NCI-H187 (cell line): ENCODE data around the gene DNAL4.
"Not testable (repeated sequence)": the region's sequence is repeated elsewhere in the genome, so short reads cannot be mapped to it uniquely, and the experiment has no call there.

Experiments used
- DNase-seq, 2 experiments: peaks; one replicate each; lab custom pipeline; 2025; lab: John Stamatoyannopoulos, UW

The DNAL4 gene

GRCh38 chr22:38827510-38827909 is 33.6 kb upstream of the DNAL4 start:
- no peak for DNase-seq

- no peak for DNase-seq
Observed at GRCh38 chr22:38826801-38827200, 32.9 kb upstream of the DNAL4 start.

GRCh38 chr22:38826386-38826785 is 32.4 kb upstream of the DNAL4 start:
- no peak for DNase-seq

GRCh38 chr22:38824585-38824984 is 30.6 kb upstream of the DNAL4 start:
- no peak for DNase-seq

DNA sequence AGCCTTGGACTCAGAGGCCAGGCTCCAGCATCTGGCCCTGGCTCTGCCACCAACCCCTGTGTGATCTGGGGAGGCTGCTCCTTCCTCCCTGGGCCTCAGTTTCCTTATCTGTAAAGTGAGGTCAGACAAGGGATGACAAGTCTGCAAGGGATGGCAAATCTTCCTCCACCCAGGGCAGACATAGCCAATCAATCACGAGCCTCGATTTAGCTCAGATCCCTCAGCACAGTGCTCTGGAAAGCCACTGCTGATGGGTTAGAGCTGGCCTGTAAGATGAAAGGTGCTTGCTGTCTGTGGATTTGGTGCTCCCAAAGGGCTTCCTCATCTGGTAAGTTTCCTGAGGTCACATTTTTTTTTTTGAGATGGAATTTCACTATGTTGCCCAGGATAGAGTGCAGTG is 29.7 kb upstream of the DNAL4 start:
- DNase-seq: no peak

DNA sequence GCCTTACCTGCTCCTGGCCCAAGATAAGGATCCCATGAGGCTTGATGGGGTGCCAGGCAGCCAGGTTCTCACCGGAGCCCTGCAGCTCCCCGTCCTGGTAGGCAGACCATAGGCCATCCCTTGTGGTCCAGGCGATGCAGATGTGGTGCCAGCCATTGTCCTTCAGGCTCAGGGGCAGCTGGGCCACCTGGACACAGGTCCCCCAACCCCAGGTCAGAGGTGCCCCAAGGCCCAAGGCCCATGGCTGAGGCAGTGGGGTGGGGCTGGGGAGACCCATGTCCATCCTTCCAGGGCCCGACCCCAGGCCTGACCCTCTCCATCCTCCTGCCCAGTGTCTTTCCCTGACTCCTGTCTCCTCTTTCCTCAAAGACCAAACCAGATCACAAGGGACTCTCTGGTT is 29.1 kb upstream of the DNAL4 start:
- no peak for DNase-seq

GRCh38 chr22:38820020-38820419 is 26.1 kb upstream of the DNAL4 start:
- peak in 1 of 2 experiments; percentile 78 for DNase-seq

DNA sequence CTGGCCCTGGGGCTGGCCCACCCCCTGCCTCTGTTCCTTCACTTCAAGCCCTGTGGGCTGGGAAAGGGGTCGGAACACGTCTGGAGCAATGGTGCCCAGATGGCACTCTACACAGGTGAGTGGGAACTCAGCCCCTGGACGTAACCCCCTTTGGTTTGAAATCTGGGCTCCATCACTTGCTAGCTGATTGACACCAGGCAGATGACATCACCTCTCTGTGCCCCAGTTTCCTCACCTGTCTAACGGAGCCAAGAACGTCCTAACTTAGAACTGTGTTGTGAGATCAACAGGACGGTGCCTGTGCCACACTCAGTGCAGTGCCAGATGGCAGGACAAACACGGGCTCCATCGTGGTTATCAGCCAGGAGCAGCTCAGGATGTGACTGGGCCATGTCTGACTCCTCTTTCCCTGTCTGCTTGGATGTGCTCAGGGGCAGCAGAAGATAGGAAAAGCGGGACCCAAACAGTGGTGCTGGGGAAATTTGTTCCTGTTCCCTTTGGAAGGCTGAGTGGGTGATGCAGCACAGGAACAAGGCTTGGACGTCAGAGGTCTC is 25.5 kb upstream of the DNAL4 start:
- no peak for DNase-seq

DNA sequence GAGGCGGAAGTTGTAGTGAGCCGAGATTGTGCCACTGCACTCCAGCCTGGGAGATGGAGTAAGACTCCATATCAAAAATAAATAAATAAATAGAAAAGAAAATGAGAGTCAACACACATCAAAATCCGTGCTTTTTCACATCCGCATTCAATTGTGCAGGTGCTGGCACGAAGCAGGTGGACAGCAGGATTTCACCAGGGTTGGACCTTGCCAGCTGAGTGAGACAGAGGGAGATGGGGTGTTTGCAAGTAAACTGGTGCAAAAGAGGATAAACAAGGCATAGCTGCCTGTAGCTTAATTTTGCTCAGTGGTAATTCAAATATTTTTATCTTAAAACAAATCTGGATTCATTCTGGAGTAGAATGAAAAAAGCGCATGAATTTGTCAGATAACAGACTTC is 23.3 kb upstream of the DNAL4 start:
- DNase-seq: no peak

DNA sequence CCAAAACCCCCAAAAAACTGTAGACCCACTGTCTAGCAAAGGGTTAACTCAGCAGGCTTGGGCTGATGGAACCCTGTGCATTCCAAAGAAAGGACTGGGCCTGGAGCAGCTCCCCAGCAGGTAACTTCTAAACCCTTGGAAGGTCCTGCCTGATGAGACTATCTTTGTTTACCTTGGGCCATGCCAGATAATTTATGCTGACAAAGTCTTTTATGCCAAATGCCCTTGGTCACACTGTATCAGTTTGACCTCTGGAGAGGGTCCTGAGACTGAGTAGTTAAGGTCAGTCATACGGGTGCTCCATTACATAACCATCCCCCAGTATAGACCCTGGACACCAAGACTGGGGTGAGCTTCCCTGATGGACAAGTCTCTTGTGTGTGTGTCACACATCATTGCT is 21.9 kb upstream of the DNAL4 start:
- DNase-seq: no peak

DNA sequence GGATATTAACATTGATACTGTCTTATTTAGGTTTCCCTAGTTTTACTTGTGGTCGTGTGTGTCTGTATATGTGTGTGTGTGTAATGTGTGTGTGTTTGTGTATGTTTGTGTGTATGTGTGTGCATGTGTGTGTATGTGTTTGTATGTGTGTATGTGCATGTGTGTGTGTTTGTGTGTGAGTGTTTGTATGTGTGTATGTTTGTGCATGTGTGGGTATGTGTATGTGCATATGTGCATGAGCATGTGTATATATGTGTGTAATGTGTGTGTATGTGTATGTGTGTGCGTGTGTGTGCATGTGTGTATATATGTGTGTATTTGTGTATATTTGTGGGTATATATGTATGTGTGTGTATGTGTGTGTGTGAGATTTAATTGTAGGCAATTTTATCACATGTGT is 17.3 kb upstream of the DNAL4 start:
- DNase-seq: no peak

DNA sequence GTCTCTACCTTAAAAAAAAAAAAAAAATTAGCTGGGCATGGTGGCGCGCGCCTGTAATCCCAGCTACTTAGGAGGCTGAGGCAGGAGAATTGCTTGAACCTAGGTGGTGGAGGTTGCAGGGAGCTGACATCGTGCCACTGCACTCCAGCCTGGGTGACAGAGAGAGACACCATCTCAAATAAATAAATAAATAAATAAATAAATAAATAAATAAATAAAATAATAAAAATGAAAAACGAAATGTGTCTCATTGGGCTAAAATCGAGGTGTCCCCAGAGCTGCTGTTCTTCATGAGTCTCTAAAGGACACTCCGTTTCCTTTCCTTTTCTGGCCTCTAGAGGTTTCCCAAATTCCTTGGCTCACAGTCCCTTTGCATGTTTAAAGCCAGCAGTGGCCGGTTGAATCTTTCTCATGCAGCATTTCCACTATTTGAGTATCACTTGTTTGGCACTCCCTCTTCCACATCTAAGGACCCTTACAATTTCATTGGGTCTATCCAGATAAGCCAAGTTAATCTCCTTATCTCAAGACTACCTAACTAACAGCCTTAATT is 11.2 kb upstream of the DNAL4 start:
- not testable (repeated sequence) for DNase-seq

DNA sequence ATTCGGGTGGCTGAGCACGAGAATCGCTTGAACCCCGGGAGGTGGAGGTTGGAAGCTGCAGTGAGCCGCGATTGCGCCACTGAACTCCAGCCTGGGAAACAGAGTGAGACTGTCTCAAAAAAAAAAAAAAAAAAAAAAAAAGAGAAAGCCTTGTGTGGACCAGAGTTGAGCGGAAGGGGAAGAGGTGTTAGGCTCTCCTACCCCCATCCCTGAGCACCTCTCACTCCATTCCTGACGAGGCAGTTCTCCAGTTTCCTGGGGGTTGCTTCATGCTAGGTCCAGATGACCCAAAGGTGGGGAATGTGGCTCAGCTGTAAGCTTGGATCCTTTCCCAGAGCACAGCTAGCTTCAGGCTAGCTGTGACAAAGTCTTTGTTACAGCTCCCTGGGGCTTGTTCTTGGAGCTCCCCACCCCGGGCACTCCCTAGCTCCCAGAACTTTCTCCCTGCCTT is 8.8 kb upstream of the DNAL4 start:
- DNase-seq: no peak

DNA sequence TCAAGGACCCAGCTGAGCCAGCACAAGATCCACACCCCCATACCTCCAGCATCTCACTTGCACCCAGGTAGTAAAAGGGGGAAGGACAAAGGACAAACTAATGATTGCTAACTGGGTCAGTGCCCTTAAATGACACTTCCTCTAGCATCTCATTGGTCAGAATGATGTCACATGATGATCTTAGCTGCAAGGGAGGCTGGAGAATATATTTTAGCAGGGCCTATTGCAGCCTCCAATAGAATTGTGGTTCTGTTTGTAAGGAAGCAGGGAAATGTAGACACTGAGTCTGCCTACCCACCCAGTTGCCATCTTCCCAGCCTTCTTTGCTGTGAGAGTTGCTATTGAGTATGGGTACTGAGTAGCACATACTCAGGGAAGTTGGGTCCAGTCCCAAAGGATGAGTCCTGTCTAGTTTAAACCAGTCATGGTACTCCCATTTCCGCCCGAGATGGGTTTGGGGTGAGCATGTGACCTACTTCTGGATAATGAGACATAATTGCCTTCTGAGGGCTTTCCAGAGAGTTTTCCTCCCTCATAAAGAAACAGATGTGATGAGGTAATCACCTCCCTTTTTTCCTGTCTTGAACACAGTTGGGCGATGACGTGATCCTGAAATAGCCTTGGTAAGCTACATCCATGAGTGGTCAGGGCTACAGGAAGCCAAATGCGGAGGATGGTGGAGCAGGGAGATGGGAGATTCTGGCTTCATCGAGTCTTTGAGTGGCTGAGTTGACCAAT is 5.5 kb upstream of the DNAL4 start:
- DNase-seq: no peak

DNA sequence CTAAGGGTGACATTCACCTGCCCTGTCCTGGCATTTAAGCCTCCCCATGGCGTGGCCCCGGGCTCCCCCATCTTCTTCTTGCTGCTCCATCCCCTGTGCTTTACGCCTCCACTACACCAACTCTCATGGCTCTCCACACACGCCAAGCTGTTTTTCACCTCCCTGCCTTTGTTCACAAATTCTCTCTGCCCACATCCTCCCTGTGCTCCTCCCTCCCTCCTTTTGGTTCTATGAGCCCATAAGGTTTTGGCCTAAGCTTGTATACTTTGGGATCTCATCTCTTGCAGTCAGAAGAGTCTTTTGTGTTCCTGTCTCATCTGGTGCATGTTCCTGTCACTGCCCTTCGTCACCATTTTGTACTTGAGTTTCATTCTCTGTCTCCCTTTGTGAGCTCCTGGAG is 4.6 kb upstream of the DNAL4 start:
- DNase-seq: no peak

GRCh38 chr22:38796262-38796957 is 2.5 kb upstream of the DNAL4 start:
- DNase-seq: no peak

- DNase-seq: no peak
Observed at GRCh38 chr22:38795569-38795968, 1.6 kb upstream of the DNAL4 start.

DNA sequence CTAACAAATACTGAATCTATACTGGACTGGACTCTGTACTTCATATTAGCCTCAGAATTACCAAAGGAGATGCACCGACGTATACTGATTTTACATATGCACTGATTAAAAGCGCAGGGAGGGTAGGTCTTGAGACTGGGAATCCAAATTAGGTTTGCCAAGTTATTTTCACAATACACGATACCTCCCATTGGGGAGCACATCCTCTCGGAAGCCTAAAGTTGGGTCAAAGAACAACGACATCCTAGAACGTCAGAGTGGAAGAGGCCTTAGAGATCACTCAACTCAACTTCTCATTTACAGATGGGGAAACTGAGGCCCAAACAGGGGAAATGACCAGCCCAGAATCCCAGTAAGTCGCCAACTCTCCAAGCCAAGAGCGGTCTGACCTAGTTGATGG is 626 bp downstream of the DNAL4 start:
- no peak for DNase-seq

DNA sequence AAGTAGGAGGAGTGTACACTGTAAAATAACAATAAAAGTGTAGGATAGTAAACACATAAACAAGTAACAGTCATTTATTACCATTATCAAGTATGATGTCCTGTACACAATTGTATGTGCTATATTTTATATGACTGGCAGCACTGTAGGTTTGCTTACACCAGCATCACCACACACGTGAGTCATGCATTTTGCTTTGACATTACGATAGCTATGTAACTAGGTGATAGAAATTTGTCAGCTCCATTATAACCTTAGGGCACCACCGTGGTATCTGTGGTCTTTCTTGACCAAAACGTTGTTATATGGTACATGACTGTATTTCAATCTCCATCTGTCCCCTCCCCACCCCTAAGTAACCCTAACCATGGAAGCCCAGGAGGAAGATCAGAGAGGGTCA is 1.1 kb downstream of the DNAL4 start:
- no peak for DNase-seq

- DNase-seq: no peak
Observed at GRCh38 chr22:38789606-38790005, 4.3 kb downstream of the DNAL4 start.

DNA sequence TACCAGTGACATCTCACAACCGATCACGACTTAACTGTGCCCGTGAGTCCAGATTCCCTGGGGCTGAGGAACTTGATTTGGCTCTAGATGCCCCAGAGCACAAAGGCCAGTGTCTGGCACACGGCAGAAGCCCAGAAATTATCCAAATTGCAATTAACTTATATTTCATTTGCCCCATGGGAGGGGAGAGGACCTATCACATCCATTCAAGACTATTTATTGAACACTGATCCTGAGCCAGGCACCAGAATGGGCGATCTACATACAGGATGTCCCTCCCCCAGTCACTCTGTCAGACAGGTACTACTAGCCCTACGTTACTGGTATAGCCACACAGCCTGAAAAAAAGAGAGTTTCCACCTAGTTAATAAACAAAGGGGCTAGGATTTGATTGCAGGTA is 5.1 kb downstream of the DNAL4 start:
- no peak for DNase-seq

DNA sequence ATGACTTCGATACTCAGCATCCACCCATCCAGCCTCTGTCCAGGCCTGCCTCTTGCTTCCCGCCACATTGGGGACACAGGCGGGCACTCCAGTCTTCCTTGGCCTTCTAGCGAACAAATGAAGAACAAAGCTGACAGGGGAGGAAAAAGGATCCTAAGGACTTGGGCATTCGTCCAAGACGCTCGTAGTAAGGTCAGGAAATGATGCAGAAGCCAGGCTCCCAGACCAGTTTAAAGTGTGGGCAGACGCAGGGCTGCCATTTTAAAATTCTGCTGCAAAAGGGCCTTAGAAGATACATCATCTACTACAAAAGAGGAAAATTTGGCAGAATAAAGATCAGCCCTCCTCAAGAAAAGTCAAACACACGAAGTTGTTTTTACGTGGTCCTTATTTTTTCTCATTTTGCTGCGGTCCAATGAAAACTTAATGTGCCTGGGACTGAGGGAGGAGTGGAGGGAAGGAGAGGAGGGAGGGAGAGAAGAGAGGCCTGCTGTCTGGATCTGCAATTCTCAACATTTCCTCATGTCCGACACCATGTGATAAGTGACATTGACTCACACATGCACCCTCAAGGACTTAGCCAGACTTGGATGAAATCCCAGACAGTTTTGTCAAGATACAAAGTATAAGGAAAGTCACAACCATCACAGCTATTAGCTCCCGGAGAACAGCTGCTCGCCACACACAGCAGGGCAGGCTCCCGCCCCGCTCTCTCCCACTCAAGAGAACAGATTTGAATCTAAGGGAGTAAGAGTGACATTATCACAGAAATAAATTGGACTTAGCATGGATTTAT is 5.7 kb downstream of the DNAL4 start:
- DNase-seq: no peak
